ENCODE data around the gene TMEM129. TPM values are rescaled to one million over a fixed set of nuclear protein-coding genes. Genes with fewer than 3 reads are reported as not detected.
A peak's percentile ranks its signal among the peaks of the same experiment; 100 is the strongest.

The TMEM129 gene
- total RNA-seq, 1 experiment from 2014 or later, result 18.6 TPM

DNA sequence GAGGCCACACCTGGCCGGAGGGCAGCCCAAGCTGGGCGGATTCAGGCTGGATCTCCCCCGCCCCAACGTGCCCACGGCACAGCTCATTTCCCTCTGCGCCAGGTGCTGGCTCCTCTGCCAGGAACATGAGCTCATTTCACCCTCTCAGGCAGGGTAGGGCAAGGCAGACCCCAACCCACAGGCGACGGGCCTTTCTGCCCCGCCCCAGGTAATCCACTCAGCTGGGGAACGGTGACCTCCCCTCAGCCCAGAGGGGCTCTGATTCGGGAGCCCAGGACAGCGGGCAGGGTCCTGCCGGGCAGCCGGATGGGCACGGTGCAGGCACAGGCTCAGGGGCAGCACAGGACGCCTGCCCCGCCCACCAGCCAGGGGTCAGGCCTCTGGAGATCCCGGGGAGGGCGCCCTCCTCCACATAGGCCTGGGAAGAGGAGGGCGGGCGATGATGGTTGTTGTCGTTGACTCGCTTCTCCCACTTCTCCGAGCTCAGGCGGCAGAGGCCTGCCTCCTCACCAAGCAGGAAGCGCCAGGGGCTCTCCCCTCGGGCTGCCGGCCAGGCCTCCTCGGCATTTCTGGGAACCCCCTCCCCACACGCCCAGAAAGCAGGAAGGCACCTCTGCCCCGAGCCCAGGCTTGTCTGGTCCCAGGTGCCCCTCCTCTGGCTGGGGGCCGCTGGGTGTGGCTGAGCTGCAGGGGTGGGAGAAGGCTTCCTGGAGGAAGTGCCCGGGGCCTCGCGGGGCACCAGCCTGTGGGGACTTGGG lies 31.3 kb upstream of the TMEM129 start:
- Histone ChIP-seq H3K4me1 (peaks cover 36% of the 10 kb centered on the region), H3K27ac (no peak overlapping the region), H3K27me3 (no peaks in the 10 kb centered on the region), H3K9me3 (replicated peaks) (no peaks in the 10 kb centered on the region), H3K36me3 (no peaks in the 10 kb centered on the region), H3K4me3 (no peak overlapping the region)
- DNase-seq, result no peak

DNA sequence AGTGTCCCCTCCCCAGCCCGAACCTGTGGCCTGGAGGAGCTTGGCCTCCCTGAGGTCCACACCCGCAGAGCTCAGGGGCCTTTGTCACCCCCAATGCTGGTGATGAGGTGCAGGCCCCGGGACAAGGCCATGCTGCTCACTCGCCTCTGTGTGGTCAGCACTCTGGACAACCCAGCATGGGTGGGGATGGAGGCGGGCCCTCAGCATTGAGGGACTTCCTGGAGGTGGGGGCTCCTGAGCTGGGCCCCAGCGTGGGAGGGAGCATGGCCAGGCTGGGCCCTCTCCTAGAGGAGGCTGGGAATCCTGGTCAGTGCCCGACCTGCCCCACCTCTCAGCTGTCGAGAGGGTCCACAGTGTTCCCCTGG lies 30.8 kb upstream of the TMEM129 start:
- no peak overlapping the region for H3K27ac ChIP-seq
- H3K4me1 ChIP-seq, result peaks cover 40% of the 10 kb centered on the region
- no peak overlapping the region for H3K4me3 ChIP-seq
- H3K27me3 ChIP-seq, result no peaks in the 10 kb centered on the region
- no peak for DNase-seq
- H3K9me3 ChIP-seq (replicated peaks), result no peaks in the 10 kb centered on the region
- no peaks in the 10 kb centered on the region for H3K36me3 ChIP-seq

DNA sequence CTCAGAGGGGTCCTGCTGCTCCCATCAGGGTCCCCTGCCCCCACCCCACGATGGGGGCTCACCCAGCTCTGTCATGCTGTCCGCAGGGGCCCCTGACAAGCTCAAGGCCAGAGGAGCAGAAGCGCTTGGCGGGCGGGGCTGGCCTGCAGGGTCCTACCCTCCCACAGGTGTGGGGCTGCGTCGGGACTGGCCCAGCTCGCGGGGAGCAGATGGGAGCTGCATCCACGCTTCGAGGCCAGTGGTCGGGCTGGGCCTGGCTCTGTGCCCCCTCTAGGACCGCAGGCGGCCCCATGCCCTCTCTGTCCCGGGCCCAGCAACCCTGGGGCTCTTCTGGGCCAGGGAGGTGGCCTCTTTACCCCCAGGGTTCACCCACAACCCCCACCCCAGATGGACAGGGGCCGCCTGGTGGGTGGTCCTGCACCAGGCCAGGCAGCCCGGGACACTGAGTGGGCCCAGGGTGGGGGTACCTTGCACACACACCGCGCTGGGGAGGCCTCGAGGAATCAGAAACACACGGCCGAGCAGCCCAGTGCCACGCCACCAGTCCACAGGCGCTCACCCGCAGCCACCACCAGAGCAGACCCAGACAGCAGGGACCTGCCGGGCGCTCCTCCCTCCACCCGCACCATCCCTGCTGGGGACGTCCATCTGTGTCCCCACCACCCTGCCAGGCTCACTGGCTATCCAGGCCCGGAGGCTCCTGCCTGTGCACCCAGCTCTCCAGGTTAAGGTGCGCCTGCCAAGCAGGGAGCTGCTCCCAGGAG lies 30.2 kb upstream of the TMEM129 start:
- peaks cover 40% of the 10 kb centered on the region for H3K4me1 ChIP-seq
- DNase-seq, result no peak
- H3K36me3 ChIP-seq, result no peaks in the 10 kb centered on the region
- H3K9me3 ChIP-seq (replicated peaks), result no peaks in the 10 kb centered on the region
- H3K27me3 ChIP-seq, result no peaks in the 10 kb centered on the region
- H3K4me3 ChIP-seq, result no peak overlapping the region
- no peak overlapping the region for H3K27ac ChIP-seq

DNA sequence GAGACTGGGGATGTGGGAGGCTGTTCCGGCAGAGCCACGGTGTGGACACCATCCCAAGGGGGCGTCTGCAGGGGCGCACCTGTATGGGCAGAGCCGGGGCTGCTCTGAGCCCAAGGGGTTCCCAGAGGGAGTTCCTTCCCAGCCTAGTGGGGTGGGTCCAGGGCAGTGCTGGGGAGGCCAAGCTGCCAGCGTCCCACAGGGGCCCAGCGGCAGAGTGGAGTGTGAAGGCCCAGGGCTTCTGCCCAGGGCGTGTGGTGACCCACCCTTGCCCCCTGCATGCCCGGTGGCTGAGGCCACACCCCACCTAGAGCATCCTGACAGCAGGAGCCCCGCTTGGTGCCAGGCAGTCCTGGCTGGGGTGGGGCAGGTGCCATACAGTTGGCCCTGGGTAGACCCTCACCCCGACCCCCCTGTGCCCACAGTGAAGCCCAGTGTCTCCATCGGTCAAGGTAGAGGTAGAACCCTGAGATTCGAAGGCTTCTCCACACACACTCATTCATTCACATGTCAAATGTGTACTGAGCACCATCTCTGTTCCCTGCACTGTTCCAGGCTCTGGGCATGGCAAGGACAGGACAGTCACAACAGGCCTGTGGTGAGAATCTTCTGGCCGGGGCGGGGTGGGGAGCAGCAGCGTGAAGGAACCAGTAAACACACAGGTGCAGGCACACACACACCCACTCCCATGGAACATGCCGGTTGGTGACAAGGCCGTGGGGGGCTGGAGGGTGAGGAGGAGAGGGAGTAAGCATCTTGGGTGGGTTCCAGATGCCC lies 29.4 kb upstream of the TMEM129 start:
- Histone ChIP-seq H3K4me3 (no peak overlapping the region), H3K9me3 (replicated peaks) (no peaks in the 10 kb centered on the region), H3K36me3 (no peaks in the 10 kb centered on the region), H3K4me1 (peaks cover 40% of the 10 kb centered on the region), H3K27me3 (no peaks in the 10 kb centered on the region), H3K27ac (no peak overlapping the region)
- DNase-seq, result no peak

DNA sequence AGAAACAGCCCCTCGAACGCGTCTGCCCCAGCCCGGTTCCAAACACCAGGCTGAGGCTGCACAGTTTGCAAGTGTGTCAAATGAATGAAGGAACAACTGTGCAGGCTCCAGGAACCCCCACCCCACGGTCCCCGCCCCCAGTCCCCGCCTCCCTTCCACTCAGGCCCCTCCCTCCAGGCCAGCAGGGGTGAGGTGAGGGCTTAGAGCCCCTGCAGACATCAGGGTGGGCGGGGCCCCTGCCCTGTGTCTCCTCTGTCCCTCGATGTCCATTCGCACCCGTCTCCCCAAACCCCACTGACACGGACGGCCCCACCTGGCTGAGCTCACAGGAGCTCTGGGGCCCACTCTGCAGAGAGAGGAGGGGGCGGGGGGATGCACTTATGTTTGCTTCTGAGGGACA lies 28.7 kb upstream of the TMEM129 start:
- 0 out of 2 replicates have a peak, but pooled peaks cover under 1% of the 10 kb centered on the region for H3K36me3 ChIP-seq
- DNase-seq, result no peak
- H3K27ac ChIP-seq, result no peak overlapping the region
- peaks cover 36% of the 10 kb centered on the region for H3K4me1 ChIP-seq
- no peak overlapping the region for H3K4me3 ChIP-seq
- no peaks in the 10 kb centered on the region for H3K9me3 ChIP-seq (replicated peaks)
- no peaks in the 10 kb centered on the region for H3K27me3 ChIP-seq

DNA sequence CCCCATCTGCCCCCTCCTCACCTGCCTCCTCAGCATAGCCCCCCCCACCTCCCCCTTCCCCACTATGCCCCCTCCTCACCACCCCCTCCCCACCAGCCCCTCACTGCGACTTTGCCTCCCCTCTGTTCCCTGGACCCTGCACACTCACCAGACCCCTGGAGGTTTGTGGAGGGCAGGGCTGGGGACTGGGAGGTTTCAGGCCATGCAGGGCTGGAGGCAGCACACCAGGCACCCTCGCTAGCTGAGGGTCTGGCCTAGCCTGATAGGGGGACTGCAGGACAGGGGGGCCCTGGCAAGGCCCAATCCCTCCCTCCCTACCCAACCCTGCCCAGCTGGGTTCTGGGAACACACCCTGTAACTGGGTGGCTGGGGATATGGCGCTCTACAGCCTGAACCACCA lies 28.2 kb upstream of the TMEM129 start:
- H3K27ac ChIP-seq, result no peak overlapping the region

DNA sequence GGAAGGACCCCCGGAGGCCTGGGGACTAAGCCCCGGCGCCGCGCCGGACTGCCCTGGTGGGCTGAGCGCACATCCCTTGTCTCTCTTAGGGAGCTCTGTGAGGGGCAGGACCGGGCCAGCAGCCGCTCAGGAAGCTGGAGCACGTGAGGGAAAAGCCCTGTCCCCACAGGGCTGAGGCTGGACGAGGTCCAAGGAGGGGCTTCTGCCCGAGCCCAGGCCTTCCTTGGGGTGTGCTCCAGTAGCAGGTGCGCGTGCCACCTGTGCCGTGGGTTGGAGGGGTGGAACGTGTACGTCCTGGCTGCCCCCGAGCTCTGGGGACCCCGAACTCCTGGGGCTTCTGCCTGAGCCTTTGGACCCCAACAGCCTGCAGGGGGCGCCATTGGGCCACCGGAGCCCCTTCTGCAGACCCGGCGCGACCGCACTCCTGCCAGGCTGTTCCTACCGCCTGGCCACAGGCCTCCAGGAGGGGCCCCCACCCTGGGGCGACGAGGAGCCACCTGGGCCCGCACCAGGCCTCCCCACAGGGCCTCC lies 27.4 kb upstream of the TMEM129 start:
- Histone ChIP-seq H3K27me3 (no peaks in the 10 kb centered on the region), H3K4me1 (peaks cover 23% of the 10 kb centered on the region), H3K4me3 (peak overlapping the region; percentile 27; the same call in 1 of the 2 replicates), H3K27ac (no peak overlapping the region), H3K36me3 (peaks cover 8% of the 10 kb centered on the region; the same call in 1 of the 2 replicates), H3K9me3 (replicated peaks) (no peaks in the 10 kb centered on the region)
- DNase-seq, result peak; percentile 90 to 94

More for the DNA sequence above, 28.2 kb upstream of the TMEM129 start:
- Histone ChIP-seq H3K4me1 (peaks cover 31% of the 10 kb centered on the region), H3K36me3 (0 out of 2 replicates have a peak, but pooled peaks cover 4% of the 10 kb centered on the region), H3K9me3 (replicated peaks) (no peaks in the 10 kb centered on the region), H3K27me3 (no peaks in the 10 kb centered on the region), H3K4me3 (no peak overlapping the region)
- DNase-seq, result no peak

DNA sequence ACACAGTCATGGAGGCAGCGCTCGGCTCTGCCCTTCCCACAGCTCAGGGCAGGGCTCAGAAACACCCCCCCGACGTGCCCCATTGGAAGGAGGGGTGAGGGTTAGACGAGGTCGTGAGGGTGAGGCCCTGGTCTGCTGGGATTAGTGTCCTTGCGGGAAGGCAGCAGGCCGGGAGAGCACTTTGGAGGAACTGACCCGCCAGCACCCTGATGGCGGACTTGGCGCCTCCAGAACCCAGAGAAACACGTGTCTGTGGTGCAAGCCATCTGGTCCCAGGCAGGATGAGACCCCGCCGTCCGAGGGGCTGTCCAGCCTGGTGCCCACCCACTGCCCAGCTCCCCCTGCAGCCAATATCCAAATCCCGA lies 26.5 kb upstream of the TMEM129 start:
- Histone ChIP-seq H3K27me3 (no peaks in the 10 kb centered on the region), H3K4me3 (no peak overlapping the region), H3K4me1 (peaks cover 13% of the 10 kb centered on the region; the same call in 1 of the 2 replicates), H3K27ac (no peak overlapping the region), H3K36me3 (peaks cover 11% of the 10 kb centered on the region; the same call in 1 of the 2 replicates), H3K9me3 (replicated peaks) (no peaks in the 10 kb centered on the region)
- DNase-seq, result no peak

DNA sequence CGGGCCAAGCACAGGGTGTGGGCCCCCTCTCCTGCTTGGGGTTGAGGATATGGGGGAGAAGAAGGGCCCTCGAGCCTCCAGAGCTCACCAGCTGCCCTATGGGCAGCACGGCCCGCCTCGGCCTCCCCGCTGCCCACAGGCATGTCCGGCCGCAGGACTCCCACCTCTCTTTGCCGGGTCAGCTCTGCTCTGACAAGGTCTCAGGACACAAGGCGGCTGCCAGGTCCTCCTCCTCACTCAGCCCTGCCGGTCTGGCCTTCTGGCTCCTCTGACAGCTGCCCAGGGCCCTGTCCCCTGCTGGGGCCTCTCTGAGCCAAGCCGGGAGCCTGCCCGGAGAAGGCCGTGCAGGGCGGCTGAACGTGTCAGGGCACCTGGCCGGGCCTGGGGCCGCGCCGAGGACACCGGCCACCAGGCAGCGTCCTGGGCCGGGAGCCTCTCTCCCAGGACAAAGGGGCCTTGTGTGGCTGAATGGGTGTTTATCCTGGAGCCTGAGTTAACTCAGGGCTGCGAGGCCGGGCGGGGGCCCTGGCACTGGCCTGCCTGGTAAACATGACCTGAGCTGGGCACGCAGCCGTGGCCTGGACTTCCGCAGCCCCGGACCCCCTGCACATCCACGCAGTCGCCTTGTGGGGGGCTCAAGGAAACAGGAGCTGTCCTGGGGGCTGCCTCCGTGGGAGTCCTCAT lies 25.9 kb upstream of the TMEM129 start:
- no peak overlapping the region for H3K27ac ChIP-seq
- peak; percentile 67 to 74 for DNase-seq
- H3K4me1 ChIP-seq, result peaks cover 9% of the 10 kb centered on the region; the same call in 1 of the 2 replicates
- no peaks in the 10 kb centered on the region for H3K9me3 ChIP-seq (replicated peaks)
- no peak overlapping the region for H3K4me3 ChIP-seq
- peaks cover 15% of the 10 kb centered on the region for H3K36me3 ChIP-seq
- H3K27me3 ChIP-seq, result no peaks in the 10 kb centered on the region

DNA sequence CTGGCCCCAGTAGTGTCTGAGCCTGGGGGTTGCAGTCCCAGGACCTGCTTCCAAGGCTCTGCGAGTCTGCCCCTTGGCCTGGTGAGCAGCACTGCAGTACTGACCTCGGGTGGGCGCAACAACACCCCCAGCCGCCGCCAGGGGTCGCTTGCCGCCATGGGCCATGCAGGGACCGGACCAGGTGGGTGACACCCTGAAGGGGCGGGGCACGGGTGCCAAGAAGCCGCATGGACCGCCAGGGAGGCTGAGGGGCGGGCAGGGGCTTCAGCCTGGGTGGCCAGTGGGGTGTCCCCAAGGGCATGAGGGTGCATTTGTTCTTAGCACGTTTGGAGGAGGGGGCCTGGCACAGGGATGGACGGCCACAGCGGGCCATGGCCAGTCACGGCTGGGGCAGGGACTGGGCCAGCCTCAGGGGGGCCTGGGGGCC lies 25.2 kb upstream of the TMEM129 start:
- DNase-seq, result no peak
- no peaks in the 10 kb centered on the region for H3K9me3 ChIP-seq (replicated peaks)
- no peaks in the 10 kb centered on the region for H3K27me3 ChIP-seq
- no peak overlapping the region for H3K4me3 ChIP-seq
- H3K27ac ChIP-seq, result no peak overlapping the region
- H3K4me1 ChIP-seq, result peaks cover 5% of the 10 kb centered on the region; the same call in 1 of the 2 replicates
- H3K36me3 ChIP-seq, result peaks cover 23% of the 10 kb centered on the region

DNA sequence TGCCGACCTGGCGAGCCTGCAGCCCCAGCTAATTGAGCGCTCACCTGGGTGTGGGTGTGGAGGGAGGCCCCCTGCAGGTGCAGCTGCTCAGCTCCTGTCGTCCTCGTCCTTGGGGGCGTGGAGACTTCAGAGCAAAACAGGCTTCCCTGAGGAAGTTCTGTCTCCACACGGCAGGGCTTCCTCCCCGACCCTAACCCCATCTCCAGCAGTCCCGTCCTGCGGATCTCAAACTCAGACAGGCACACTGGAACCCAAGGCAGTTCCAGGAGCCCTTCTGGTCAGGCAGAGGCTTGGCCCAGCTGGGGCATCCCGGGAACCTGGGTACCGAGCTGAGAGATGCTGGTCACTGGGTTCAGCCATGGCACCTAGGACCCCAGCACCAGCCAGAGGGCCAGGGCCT lies 24.6 kb upstream of the TMEM129 start:
- Histone ChIP-seq H3K4me3 (no peak overlapping the region), H3K9me3 (replicated peaks) (no peaks in the 10 kb centered on the region), H3K27me3 (no peaks in the 10 kb centered on the region), H3K36me3 (peaks cover 28% of the 10 kb centered on the region), H3K27ac (no peak overlapping the region), H3K4me1 (peaks cover 5% of the 10 kb centered on the region; the same call in 1 of the 2 replicates)
- DNase-seq, result no peak

DNA sequence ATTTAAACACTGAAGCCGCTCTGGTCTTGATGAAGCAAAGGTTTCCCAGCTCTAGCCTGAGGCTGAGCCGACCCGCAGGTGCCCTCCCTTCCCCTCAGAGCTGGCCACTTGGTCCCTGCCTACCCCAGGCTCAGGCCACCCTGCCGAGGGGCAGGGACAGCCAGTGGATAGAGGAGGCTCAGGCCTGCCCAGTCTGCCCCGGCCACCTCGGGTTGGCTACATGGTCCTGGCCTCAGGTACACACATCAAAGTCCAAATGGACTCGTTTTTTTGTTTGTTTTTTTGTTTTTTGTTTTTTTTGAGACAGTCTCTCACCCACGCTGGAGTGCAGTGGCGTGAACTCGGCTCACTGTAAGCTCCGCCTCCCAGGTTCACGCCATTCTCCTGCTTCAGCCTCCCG lies 24.0 kb upstream of the TMEM129 start:
- DNase-seq, result no peak
- H3K9me3 ChIP-seq (replicated peaks), result no peaks in the 10 kb centered on the region
- peaks cover 34% of the 10 kb centered on the region for H3K36me3 ChIP-seq
- H3K27me3 ChIP-seq, result no peaks in the 10 kb centered on the region
- H3K27ac ChIP-seq, result no peak overlapping the region
- no peak overlapping the region for H3K4me3 ChIP-seq
- peaks cover 5% of the 10 kb centered on the region; the same call in 1 of the 2 replicates for H3K4me1 ChIP-seq

DNA sequence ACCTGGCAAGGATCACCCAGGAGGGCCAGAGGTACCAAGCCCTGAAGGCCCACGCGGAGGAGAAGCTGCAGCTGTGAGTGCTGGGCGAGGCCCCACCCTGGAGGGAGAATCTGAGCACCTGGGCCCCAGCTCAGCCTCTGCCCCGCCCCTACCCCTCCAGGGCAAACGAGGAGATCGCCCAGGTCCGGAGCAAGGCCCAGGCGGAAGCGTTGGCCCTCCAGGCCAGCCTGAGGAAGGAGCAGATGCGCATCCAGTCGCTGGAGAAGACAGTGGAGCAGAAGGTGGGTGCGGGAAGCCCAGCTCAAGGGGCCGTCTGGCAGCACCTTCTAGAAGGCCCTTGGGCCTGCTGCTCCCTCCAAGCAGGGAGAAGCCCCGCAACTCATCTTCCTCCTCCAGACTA lies 23.4 kb upstream of the TMEM129 start:
- Histone ChIP-seq H3K27me3 (no peaks in the 10 kb centered on the region), H3K27ac (no peak overlapping the region), H3K9me3 (replicated peaks) (no peaks in the 10 kb centered on the region), H3K4me3 (no peak overlapping the region), H3K36me3 (peaks cover 39% of the 10 kb centered on the region), H3K4me1 (peaks cover 5% of the 10 kb centered on the region; the same call in 1 of the 2 replicates)
- no peak for DNase-seq

DNA sequence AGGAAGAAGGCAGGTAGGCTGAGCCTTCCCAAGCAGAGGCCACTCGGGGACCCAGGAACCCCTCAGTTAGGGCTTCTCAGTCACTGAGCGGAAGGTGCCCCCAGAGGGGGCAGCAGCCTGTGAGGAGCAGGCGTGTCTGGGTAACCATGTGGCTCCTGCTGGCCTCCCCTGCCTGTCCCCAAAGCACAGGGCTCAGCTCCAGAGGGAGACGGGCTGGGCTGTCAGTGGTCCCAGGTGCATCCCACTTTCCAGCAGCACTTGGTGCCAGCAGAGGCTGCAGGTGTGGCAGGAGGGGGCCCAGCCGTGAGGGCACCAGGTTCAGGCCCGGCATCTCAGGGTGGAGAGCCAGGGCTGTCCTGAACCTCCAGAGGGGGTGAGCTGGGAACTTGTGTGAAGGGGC lies 22.9 kb upstream of the TMEM129 start:
- H3K36me3 ChIP-seq, result peaks cover 44% of the 10 kb centered on the region
- no peak for DNase-seq
- H3K9me3 ChIP-seq (replicated peaks), result no peaks in the 10 kb centered on the region

More for the DNA sequence above, 22.9 kb upstream of the TMEM129 start:
- Histone ChIP-seq H3K27me3 (no peaks in the 10 kb centered on the region), H3K4me1 (peaks cover 5% of the 10 kb centered on the region; the same call in 1 of the 2 replicates), H3K27ac (no peak overlapping the region), H3K4me3 (no peak overlapping the region)

Data from SJCRH30 (cell line).